GM20000 (cell line): ENCODE results near the gene COL15A1.
A peak's percentile ranks its signal among the peaks of the same experiment; 100 is the strongest.

Experiments
- DNase-seq: peaks from one replicate; pipeline ENCODE4 v3.0.0; 2012; ENCODE audit warnings: low spot score
- TF ChIP-seq, protein P1 (sequence below): IDR thresholded peaks from 2 replicates; pipeline ENCODE4 v1.5.1; 2012; ENCODE audit warnings: mild to moderate bottlenecking, control low read depth; ENCODE audit errors: extremely low read depth, missing control alignments

Gene COL15A1

DNA sequence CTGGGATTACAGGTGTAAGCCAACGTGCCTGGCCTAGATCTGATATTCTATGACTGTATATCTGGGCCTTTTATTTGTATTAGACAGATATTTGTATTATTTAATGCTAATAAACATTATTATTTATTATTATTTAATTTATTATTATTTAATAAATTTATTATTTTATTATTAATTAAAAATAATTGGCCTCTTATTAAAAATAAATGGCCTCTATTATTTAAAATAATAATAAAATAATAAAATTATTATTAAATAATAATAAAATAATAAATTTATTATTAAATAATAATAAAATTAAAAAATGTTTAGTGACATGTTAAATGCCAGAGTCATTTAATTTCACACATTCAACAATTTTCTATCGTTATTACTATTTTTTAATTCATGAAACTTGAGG is 9.8 kb upstream of the COL15A1 start:
- no peak for DNase-seq
- TF ChIP-seq, protein P1, sequence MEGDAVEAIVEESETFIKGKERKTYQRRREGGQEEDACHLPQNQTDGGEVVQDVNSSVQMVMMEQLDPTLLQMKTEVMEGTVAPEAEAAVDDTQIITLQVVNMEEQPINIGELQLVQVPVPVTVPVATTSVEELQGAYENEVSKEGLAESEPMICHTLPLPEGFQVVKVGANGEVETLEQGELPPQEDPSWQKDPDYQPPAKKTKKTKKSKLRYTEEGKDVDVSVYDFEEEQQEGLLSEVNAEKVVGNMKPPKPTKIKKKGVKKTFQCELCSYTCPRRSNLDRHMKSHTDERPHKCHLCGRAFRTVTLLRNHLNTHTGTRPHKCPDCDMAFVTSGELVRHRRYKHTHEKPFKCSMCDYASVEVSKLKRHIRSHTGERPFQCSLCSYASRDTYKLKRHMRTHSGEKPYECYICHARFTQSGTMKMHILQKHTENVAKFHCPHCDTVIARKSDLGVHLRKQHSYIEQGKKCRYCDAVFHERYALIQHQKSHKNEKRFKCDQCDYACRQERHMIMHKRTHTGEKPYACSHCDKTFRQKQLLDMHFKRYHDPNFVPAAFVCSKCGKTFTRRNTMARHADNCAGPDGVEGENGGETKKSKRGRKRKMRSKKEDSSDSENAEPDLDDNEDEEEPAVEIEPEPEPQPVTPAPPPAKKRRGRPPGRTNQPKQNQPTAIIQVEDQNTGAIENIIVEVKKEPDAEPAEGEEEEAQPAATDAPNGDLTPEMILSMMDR = no peak

- DNase-seq = no peak
- TF ChIP-seq, protein P1 = no peak
Observed at GRCh38 chr9:98935071-98935505, 8.6 kb upstream of the COL15A1 start.

DNA sequence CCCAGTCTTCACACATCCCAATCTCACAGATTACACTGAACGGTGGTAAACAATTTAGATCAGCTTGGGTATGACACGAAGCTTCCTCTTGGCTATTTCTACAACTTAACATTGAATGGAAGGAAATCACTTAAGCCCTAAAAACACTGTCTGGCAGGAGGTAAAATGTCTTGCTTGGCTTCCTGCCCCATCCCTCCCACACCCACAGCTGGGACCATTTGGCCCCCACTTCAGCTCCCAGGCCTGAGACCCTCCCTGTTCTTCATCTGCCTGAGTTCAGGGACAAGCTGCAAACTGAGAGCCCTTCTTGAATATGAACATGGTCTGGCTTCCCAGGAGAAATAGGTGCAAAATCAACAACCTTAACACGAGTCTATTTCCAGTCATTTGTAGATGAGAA is 3.4 kb upstream of the COL15A1 start:
- TF ChIP-seq, protein P1 = no peak
- DNase-seq = no peak

DNA sequence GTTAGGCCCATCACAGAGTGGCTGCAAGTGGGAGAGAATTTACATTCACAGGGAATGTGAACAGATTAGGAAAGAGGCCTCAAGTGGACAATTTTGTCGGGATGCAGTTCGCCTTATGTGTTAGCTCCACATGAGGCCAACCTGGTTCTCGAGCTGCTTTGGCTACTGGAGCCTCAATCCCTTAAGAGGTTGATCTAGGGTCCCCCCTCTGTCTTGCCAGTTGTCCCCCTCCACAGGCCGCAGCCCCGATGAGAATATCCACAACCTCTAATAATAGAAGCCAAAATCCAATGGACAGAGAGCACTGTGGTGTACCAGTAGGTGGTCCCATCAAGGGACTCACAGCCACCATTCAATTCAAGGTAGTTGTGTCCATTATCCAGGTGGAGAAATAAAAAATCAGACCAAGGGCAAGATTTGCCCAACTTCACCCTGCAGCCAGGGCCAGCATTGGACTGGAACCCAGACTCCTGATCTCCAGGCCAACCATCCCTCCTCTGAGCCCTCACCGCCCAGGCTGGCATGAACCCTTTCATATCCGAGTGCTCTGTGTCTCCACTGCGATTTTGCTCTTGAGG is 1.7 kb upstream of the COL15A1 start:
- DNase-seq = no peak
- TF ChIP-seq, protein P1 = no peak

- DNase-seq = peak; percentile 37
- TF ChIP-seq, protein P1 = no peak
Observed at GRCh38 chr9:98942906-98943681, 613 bp upstream of the COL15A1 start.

DNA sequence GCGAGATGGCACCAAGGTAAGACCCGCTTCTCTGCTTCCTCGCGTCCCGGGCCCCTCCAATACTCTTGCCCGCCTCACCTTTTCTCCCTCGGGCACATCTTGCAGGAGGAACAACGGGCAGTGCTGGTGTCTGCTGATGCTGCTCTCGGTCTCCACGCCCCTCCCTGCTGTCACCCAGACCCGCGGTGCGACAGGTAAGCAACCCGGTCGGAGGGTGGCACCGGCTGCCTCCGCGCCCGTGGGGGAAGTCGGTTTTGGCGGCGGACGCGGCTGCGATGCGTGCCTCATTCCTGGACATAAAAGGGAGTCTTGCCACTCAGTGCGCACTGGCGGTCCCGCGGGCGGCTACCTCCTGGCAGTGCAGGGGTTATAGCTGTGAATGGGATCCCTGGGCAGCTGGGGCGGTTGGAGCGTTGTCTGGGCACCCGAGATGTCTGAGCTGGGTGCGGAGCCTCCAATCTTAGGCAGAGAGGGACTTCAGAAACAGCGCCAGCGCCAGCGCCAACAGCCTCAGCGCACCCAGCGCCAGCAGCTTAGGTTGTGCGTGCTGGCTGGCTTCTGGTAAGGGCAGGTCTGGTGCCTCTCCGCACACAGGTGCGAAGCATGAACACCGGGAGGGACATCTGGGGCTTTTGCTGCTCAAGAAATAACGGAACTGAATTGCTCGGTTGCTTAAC is 488 bp downstream of the COL15A1 start:
- no peak for DNase-seq

More for the DNA sequence above, 488 bp downstream of the COL15A1 start:
- TF ChIP-seq, protein P1 = no peak
